Measurements from ENCODE around the gene HDAC4. TPM values are rescaled to one million over a fixed set of nuclear protein-coding genes. Genes with fewer than 3 reads are reported as not detected.

Gene HDAC4
- total RNA-seq, 1 donor from 2014 or later = 11.8 TPM

DNA sequence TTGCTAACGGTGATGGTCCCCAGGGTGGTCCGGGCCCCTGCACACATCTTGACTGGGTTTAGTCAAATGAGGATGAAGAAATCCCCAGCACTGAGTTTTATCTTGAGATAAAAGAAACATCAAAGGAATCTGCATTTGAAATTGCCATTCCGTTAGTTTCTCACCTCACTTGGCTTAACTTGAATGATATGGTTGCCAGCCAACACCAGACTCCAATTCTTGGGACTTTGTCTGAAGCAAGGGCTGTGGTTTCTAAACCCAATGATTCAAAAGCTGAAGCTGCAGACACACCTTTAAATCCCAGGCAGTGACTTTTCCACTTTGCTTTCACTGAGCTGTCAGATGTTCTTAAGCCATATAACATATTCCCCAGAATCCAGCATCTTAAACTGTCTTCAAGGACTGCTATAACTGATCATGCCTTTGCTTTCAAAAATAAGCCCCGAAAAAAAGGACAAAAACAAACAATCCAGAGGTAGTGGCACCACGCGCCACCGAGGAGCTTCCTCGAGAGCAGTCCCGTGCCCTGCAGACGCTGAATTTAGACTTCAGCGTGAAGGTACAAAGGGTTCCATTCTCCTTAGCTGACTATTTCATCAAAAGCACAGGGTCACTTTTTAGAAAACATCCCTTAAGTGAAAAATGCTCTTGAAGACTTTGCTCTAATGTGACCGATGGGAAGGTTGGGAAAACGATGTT, 189.3 kb downstream of the HDAC4 start:
- Histone ChIP-seq H4K20me1 (ENCODE audit: insufficient read depth, low read length) (peaks cover 43% of the 10 kb centered on the region), H3K79me2 (ENCODE audit: insufficient read depth, low read length) (peaks cover 5% of the 10 kb centered on the region), H3K27me3 (ENCODE audit: insufficient read depth, low read length) (peaks cover 8% of the 10 kb centered on the region), H3K9ac (ENCODE audit: low read length) (no peak overlapping the region), H3K4me3 (ENCODE audit: insufficient read depth, low read depth, low read length) (no peak overlapping the region), H3K27ac (ENCODE audit: low read depth, low read length) (no peak overlapping the region), H2AFZ (ENCODE audit: low read depth, low read length) (no peak overlapping the region), H3K4me2 (ENCODE audit: low read length) (no peak overlapping the region), H3K9me3 (ENCODE audit: insufficient read depth, low read depth, low read length) (no peaks in the 10 kb centered on the region), H3K36me3 (ENCODE audit: insufficient read depth, low read length) (no peaks in the 10 kb centered on the region), H3K4me1 (ENCODE audit: insufficient read depth, low read length) (no peaks in the 10 kb centered on the region)
- DNase-seq (ENCODE audit: low read depth) = peak; percentile 37
- TF ChIP-seq CTCF (IDR thresholded peaks at IDR 0.05; ENCODE audit: insufficient read depth, low read depth, low read length) = no peak
- no peak for TF ChIP-seq EZH2 (IDR thresholded peaks at IDR 0.05; ENCODE audit: insufficient read depth, low read length)
- FAIRE-seq = no peak
- H3K36me3 Mint-ChIP-seq (ENCODE audit: low read depth, unreplicated experiment) = peaks cover 3% of the 10 kb centered on the region
- no peaks in the 10 kb centered on the region for H3K9me3 Mint-ChIP-seq (ENCODE audit: unreplicated experiment)
- H3K4me3 Mint-ChIP-seq (ENCODE audit: unreplicated experiment) = no peak overlapping the region
- peaks cover 9% of the 10 kb centered on the region for H3K4me1 Mint-ChIP-seq (ENCODE audit: low read depth, unreplicated experiment)
- no peak overlapping the region for H3K27ac Mint-ChIP-seq (ENCODE audit: unreplicated experiment)
- H3K27me3 Mint-ChIP-seq (ENCODE audit: low read depth, unreplicated experiment) = no peaks in the 10 kb centered on the region

DNA sequence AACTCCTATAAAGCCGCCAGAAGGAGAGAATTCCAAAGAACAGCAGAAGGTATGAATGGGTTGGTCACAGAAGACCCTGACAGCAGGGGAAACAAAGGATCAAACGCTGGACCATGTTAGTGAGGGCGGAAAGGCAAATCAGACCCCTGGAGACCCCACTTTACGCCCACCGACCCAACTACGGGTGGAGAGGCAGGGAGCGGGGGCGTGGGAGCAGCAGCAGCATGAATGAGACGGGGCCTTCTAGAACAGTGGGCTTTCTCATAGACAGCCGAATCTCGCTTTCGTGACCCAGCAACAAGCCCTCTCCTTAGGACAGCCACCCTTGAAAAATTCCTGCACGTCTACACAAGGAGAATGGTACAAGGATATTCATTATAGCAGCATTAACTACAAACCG, 191.0 kb downstream of the HDAC4 start:
- no peak overlapping the region for H3K27ac Mint-ChIP-seq (ENCODE audit: unreplicated experiment)
- DNase-seq (ENCODE audit: low read depth) (no peak), FAIRE-seq (no peak)
- Histone ChIP-seq H3K27ac (ENCODE audit: low read depth, low read length) (no peak overlapping the region), H3K36me3 (ENCODE audit: insufficient read depth, low read length) (no peaks in the 10 kb centered on the region), H3K4me1 (ENCODE audit: insufficient read depth, low read length) (no peaks in the 10 kb centered on the region), H3K9ac (ENCODE audit: low read length) (no peak overlapping the region), H3K9me3 (ENCODE audit: insufficient read depth, low read depth, low read length) (no peaks in the 10 kb centered on the region), H3K79me2 (ENCODE audit: insufficient read depth, low read length) (peaks cover 4% of the 10 kb centered on the region), H2AFZ (ENCODE audit: low read depth, low read length) (no peak overlapping the region), H3K4me2 (ENCODE audit: low read length) (no peak overlapping the region), H3K27me3 (ENCODE audit: insufficient read depth, low read length) (peaks cover 8% of the 10 kb centered on the region), H4K20me1 (ENCODE audit: insufficient read depth, low read length) (peaks cover 48% of the 10 kb centered on the region), H3K4me3 (ENCODE audit: insufficient read depth, low read depth, low read length) (no peak overlapping the region)
- peaks cover 8% of the 10 kb centered on the region for H3K4me1 Mint-ChIP-seq (ENCODE audit: low read depth, unreplicated experiment)
- TF ChIP-seq EZH2 (IDR thresholded peaks at IDR 0.05; ENCODE audit: insufficient read depth, low read length) (no peak), CTCF (IDR thresholded peaks at IDR 0.05; ENCODE audit: insufficient read depth, low read depth, low read length) (no peak)
- H3K36me3 Mint-ChIP-seq (ENCODE audit: low read depth, unreplicated experiment) = peaks cover 2% of the 10 kb centered on the region
- H3K9me3 Mint-ChIP-seq (ENCODE audit: unreplicated experiment) = no peaks in the 10 kb centered on the region
- H3K4me3 Mint-ChIP-seq (ENCODE audit: unreplicated experiment) = no peak overlapping the region
- no peaks in the 10 kb centered on the region for H3K27me3 Mint-ChIP-seq (ENCODE audit: low read depth, unreplicated experiment)

GRCh38 chr2:239208465-239209180, 192.2 kb downstream of the HDAC4 start:
- no peak overlapping the region for H3K27ac Mint-ChIP-seq (ENCODE audit: unreplicated experiment)
- peaks cover 8% of the 10 kb centered on the region for H3K27me3 ChIP-seq (ENCODE audit: insufficient read depth, low read length)
- H2AFZ ChIP-seq (ENCODE audit: low read depth, low read length) = no peak overlapping the region
- no peaks in the 10 kb centered on the region for H3K9me3 Mint-ChIP-seq (ENCODE audit: unreplicated experiment)
- no peaks in the 10 kb centered on the region for H3K79me2 ChIP-seq (ENCODE audit: insufficient read depth, low read length)
- H3K27me3 Mint-ChIP-seq (ENCODE audit: low read depth, unreplicated experiment) = no peaks in the 10 kb centered on the region
- no peaks in the 10 kb centered on the region for H3K9me3 ChIP-seq (ENCODE audit: insufficient read depth, low read depth, low read length)
- FAIRE-seq (no peak), DNase-seq (ENCODE audit: low read depth) (no peak)
- no peak for TF ChIP-seq EZH2 (IDR thresholded peaks at IDR 0.05; ENCODE audit: insufficient read depth, low read length)
- no peak for TF ChIP-seq CTCF (IDR thresholded peaks at IDR 0.05; ENCODE audit: insufficient read depth, low read depth, low read length)
- H3K4me3 ChIP-seq (ENCODE audit: insufficient read depth, low read depth, low read length) = no peak overlapping the region
- H3K36me3 Mint-ChIP-seq (ENCODE audit: low read depth, unreplicated experiment) = no peaks in the 10 kb centered on the region
- H4K20me1 ChIP-seq (ENCODE audit: insufficient read depth, low read length) = peaks cover 54% of the 10 kb centered on the region
- H3K27ac ChIP-seq (ENCODE audit: low read depth, low read length) = no peak overlapping the region
- no peak overlapping the region for H3K4me3 Mint-ChIP-seq (ENCODE audit: unreplicated experiment)
- H3K4me2 ChIP-seq (ENCODE audit: low read length) = no peak overlapping the region
- H3K9ac ChIP-seq (ENCODE audit: low read length) = no peak overlapping the region
- H3K4me1 Mint-ChIP-seq (ENCODE audit: low read depth, unreplicated experiment) = peaks cover 8% of the 10 kb centered on the region
- H3K4me1 ChIP-seq (ENCODE audit: insufficient read depth, low read length) = no peaks in the 10 kb centered on the region
- H3K36me3 ChIP-seq (ENCODE audit: insufficient read depth, low read length) = no peaks in the 10 kb centered on the region
